ENCODE data around the gene PPP6R2. TPM values are rescaled to one million over a fixed set of nuclear protein-coding genes. Genes with fewer than 3 reads are reported as not detected.
A peak's percentile ranks its signal among the peaks of the same experiment; 100 is the strongest.

PPP6R2 gene
- total RNA-seq, 3 donors from 2014 or later = 48.3 to 54.1 (median 49.5) TPM

DNA sequence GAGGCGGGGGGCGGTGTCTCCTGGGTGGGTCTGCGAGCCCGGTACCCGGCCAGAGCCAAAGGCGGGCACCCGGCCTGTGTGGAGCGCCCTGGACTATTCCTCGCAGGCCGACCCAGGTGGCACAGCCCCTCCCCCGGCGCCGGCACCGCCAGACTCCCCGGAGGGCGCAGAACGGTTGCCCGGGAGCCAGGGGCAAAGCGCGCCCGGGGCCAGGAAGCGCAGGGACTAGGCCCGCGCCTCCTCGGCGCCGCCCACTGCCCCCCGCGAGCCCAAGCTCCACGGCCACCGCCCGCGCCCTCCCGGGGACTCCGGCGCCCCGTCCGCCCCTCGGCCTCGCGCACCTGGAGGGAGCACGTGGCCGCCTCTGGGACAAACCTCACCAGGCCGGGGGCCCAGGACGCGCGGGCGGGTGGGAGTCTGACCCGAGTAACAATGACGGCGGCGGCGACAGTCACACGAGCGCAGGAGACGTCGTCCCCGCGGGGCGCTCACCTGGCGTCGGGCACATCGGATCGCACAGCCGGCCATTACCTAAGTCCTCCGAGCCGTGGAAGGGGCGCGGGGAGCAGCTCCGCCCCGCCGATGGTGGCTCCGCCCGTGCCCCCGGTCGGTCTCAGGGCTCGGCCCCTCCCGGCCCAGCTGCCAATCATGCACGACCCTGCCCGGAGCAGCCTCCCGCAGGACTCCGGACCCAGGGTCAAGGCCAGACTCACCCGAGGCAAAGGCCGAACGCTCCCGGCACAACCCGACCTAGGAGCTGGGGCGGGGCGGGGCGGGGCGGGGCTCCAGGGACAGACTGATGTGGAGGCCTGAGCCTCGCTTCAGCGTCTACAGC is 43.1 kb upstream of the PPP6R2 start:
- no peak for DNase-seq (ENCODE audit: low spot score in 2 of 2)
- TF ChIP-seq POLR2AphosphoS5 (IDR thresholded peaks at IDR 0.05) (no peak), POLR2A (IDR thresholded peaks at IDR 0.05) (no peak)
- TF ChIP-seq, protein P1, sequence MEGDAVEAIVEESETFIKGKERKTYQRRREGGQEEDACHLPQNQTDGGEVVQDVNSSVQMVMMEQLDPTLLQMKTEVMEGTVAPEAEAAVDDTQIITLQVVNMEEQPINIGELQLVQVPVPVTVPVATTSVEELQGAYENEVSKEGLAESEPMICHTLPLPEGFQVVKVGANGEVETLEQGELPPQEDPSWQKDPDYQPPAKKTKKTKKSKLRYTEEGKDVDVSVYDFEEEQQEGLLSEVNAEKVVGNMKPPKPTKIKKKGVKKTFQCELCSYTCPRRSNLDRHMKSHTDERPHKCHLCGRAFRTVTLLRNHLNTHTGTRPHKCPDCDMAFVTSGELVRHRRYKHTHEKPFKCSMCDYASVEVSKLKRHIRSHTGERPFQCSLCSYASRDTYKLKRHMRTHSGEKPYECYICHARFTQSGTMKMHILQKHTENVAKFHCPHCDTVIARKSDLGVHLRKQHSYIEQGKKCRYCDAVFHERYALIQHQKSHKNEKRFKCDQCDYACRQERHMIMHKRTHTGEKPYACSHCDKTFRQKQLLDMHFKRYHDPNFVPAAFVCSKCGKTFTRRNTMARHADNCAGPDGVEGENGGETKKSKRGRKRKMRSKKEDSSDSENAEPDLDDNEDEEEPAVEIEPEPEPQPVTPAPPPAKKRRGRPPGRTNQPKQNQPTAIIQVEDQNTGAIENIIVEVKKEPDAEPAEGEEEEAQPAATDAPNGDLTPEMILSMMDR (IDR thresholded peaks at IDR 0.05) = no peak
- Histone ChIP-seq H3K9me3 (no peaks in the 10 kb centered on the region), H3K27ac (peak overlapping the region; percentile 94 to 98), H3K36me3 (no peaks in the 10 kb centered on the region), H3K4me3 (peak overlapping the region; percentile 32 to 73 (median 41)), H3K4me1 (peaks cover 69 to 70% of the 10 kb centered on the region in 2 donors), H3K27me3 (no peaks in the 10 kb centered on the region)
- intact Hi-C loops (cut with DNase I; ENCODE audit: low total_unique reads) = no loop called here

DNA sequence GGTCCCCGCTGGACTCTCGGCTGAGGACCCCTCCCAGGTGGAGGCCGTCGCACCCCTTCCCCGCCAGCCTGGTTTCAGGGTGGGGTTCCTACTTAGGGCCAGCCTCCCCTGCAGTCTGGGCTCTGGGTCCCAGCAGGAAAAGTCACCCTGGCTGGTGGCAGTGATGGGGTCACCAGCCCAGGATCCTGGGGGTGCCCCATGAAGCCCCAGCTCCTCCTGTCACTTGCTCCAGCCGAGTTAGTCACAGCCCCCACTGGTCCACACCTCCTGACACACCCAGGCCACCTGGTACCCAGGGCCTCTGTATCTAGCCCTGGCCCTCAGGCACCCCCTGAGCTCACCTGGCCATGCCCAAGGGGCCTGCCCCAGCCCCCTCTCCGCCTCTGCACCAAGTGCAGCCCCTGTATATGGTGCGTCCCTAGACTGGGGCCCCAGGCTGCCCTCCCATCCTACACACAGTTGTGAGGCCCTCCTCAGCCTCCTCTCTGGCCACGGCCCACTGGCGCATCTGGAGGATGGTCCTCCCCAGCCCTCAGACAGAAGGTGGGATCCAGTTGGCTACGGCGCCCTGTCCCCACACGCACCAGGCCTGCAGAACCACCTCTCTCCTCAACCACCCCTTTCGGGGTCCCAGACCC is 42.4 kb upstream of the PPP6R2 start:
- H3K4me1 ChIP-seq = peaks cover 72 to 76% of the 10 kb centered on the region in 2 donors
- no peaks in the 10 kb centered on the region for H3K27me3 ChIP-seq
- H3K9me3 ChIP-seq = no peaks in the 10 kb centered on the region
- H3K4me3 ChIP-seq = peak overlapping the region in 2 of 3 donors; percentile 41 to 73
- no peaks in the 10 kb centered on the region for H3K36me3 ChIP-seq
- intact Hi-C loops (cut with DNase I; ENCODE audit: low total_unique reads) = no loop called here
- TF ChIP-seq, protein P1 (IDR thresholded peaks at IDR 0.05) = no peak
- TF ChIP-seq POLR2AphosphoS5 (IDR thresholded peaks at IDR 0.05) = no peak
- no peak for TF ChIP-seq POLR2A (IDR thresholded peaks at IDR 0.05)
- no peak for DNase-seq (ENCODE audit: low spot score in 2 of 2)
- H3K27ac ChIP-seq = peak overlapping the region; percentile 94 to 98

DNA sequence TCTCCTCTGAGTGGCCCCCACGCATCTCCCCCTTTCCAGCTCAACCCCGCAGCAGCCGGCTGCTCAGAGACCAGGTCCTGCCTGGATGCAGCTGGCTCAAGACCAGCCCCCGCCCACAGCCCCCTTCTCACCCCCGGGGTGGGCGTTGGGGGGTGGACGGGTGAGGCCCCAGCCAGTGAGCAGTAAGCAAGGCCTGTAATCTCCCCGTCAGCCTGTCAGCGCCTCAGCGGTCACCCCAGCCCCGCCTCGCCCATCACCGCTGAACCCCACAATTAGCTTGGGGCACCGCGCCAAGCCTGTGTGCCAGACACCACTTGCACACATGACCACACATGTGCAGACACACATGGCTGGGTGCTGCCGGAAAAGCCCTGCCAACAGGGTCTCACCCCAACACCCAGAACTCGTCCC is 41.5 kb upstream of the PPP6R2 start:
- TF ChIP-seq POLR2AphosphoS5 (IDR thresholded peaks at IDR 0.05) (no peak), POLR2A (IDR thresholded peaks at IDR 0.05) (no peak)
- TF ChIP-seq, protein P1 (IDR thresholded peaks at IDR 0.05) = no peak
- no peak for DNase-seq (ENCODE audit: low spot score in 2 of 2)
- Histone ChIP-seq H3K36me3 (no peaks in the 10 kb centered on the region), H3K4me3 (peak overlapping the region in 2 of 3 donors; percentile 18 to 73), H3K4me1 (peaks cover 69 to 76% of the 10 kb centered on the region in 2 donors), H3K27me3 (no peaks in the 10 kb centered on the region), H3K9me3 (no peaks in the 10 kb centered on the region), H3K27ac (peak overlapping the region; percentile 94 to 98)
- intact Hi-C loops (cut with DNase I; ENCODE audit: low total_unique reads) = no loop called here

DNA sequence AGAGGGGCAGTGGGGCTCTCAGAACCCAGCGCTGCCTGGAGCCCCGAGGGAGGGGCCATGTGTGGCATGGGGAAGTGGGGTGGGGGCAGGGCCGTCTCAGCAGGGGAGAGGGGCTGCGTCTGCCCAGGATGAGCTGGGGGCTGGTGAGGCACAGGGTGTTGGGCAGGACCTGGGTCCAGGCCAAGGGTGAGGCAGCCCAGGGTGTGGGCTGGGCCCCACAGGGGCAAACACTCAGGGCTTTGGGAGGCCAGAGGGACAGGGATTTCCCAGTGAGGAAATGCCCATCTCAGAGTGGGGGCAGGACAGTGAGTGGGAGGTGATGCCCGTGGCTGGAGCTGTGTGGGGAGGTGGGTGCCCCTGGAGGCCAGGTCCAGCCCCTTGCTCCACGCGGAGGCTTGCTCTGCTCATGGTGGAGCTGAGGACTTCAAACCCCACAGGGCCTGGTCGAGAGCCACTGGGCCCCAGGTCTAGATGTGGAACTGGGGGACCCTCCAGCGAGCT is 41.0 kb upstream of the PPP6R2 start:
- DNase-seq (ENCODE audit: low spot score in 2 of 2) = no peak
- H3K9me3 ChIP-seq = no peaks in the 10 kb centered on the region
- H3K27me3 ChIP-seq = no peaks in the 10 kb centered on the region
- TF ChIP-seq, protein P1 (IDR thresholded peaks at IDR 0.05) = no peak
- TF ChIP-seq POLR2AphosphoS5 (IDR thresholded peaks at IDR 0.05) = no peak
- no peak for TF ChIP-seq POLR2A (IDR thresholded peaks at IDR 0.05)
- peak overlapping the region in 2 of 3 donors; percentile 18 to 73 for H3K4me3 ChIP-seq
- H3K4me1 ChIP-seq = peaks cover 64 to 72% of the 10 kb centered on the region in 2 donors
- H3K36me3 ChIP-seq = no peaks in the 10 kb centered on the region
- intact Hi-C loops (cut with DNase I; ENCODE audit: low total_unique reads) = no loop called here
- peak overlapping the region; percentile 94 to 98 for H3K27ac ChIP-seq

DNA sequence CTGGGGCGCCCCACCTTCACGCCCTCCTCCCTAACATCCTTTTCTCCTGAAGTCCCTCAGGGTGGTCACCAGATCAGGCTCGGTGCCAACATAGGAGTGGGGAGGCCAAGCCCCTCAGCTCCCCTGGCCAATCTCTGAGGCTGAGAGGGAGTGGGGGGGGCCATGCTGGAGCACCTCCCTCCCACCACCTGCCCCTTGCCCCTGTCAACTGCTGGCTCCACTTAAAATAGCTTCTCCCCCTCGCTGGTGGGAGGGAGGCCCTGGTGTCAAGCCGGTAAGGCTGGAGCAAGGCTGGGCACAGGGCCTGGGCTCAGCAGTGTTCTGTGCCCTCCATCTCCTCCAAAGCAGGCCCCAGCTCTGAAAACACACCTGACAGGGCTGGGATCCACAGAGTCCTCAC is 40.6 kb upstream of the PPP6R2 start:
- peaks cover 61 to 67% of the 10 kb centered on the region in 2 donors for H3K4me1 ChIP-seq
- no peaks in the 10 kb centered on the region for H3K9me3 ChIP-seq
- DNase-seq (ENCODE audit: low spot score in 2 of 2) = no peak
- peak overlapping the region; percentile 94 to 98 for H3K27ac ChIP-seq
- intact Hi-C loops (cut with DNase I; ENCODE audit: low total_unique reads) = no loop called here
- TF ChIP-seq POLR2AphosphoS5 (IDR thresholded peaks at IDR 0.05) (no peak), POLR2A (IDR thresholded peaks at IDR 0.05) (no peak)
- TF ChIP-seq, protein P1 (IDR thresholded peaks at IDR 0.05) = no peak
- no peaks in the 10 kb centered on the region for H3K36me3 ChIP-seq
- peak overlapping the region in 1 of 3 donors; percentile 99 for H3K4me3 ChIP-seq
- no peaks in the 10 kb centered on the region for H3K27me3 ChIP-seq

All from breast epithelium (tissue), 4 donors.